Esophagus muscularis mucosa (tissue), 4 donors: Measurements from ENCODE around the gene POLE. TPM values are rescaled to one million over a fixed set of nuclear protein-coding genes. Genes with fewer than 3 reads are reported as not detected.

Experiments
- DNase-seq: peaks from one replicate; pipeline ENCODE4 v3.0.0-alpha.2; 2017; ENCODE audit errors: extremely low spot score
- H3K27ac ChIP-seq, 4 donors: fragments of 200-600 bp; sonication (generic); replicated peaks in 1 of 4; 1 replicate in 3 of 4; 2 replicates in 1 of 4; pipeline ENCODE4 v1.5.1; 2016 to 2019; ENCODE audit warnings: mild to moderate bottlenecking in 1 of 4
- H3K27me3 ChIP-seq, 4 donors: fragments of 200-600 bp; sonication (generic); one replicate each; pipeline versions ENCODE4 v1.5.1 to v1.6.0; 2016 to 2019
- H3K36me3 ChIP-seq, 4 donors: fragments of 200-600 bp; sonication (generic); one replicate each; pipeline ENCODE4 v1.5.1; 2016 to 2019
- H3K4me1 ChIP-seq, 4 donors: fragments of 200-600 bp; sonication (generic); one replicate each; pipeline ENCODE4 v1.5.1; 2016 to 2019
- H3K4me3 ChIP-seq, 4 donors: fragments of 200-600 bp; sonication (generic); 1 replicate in 2 of 4; 2 replicates in 2 of 4; pipeline ENCODE4 v1.5.1; 2016 to 2019; ENCODE audit warnings: mild to moderate bottlenecking in 4 of 4, moderate library complexity in 1 of 4
- H3K9me3 ChIP-seq, 4 donors: fragments of 200-600 bp; sonication (generic); 1 replicate in 3 of 4; 2 replicates in 1 of 4; pipeline ENCODE4 v1.5.1; 2016 to 2019
- EP300 ChIP-seq: sonication (generic); formaldehyde crosslinking; IDR thresholded peaks from one replicate; pipeline ENCODE4 v1.6.1; 2017; ENCODE audit warnings: antibody characterized with exemption
- POLR2A ChIP-seq: fragments of 450-650 bp; IDR thresholded peaks from one replicate; pipeline ENCODE4 v1.6.1; 2017; ENCODE audit warnings: antibody characterized with exemption, moderate library complexity, mild to moderate bottlenecking, low read depth
- POLR2AphosphoS5 ChIP-seq, 2 donors: sonication (generic); formaldehyde crosslinking; IDR thresholded peaks; one replicate each; pipeline ENCODE4 v1.6.1; 2017; ENCODE audit warnings: antibody characterized with exemption in 2 of 2
- WGBS: methylation state at CpG from one replicate; pipeline ENCODE4 v1.1.5; 2018; 5-methylcytosine and 5-hydroxymethylcytosine counted together
- intact Hi-C: fragments of 100-400 bp; cut with DNase I; formaldehyde crosslinking; loops from one replicate; pipeline ENCODE4 v1.15.1; 2023
- total RNA-seq, 4 donors: library from RNA; depleted of rRNA; stranded (reverse); fragments of >200 nt; gene quantifications; one replicate each; pipeline versions ENCODE4 v1.1.0 to v1.2.1, GENCODE V29; 2016
- TF ChIP-seq, protein P1 (sequence below), 3 experiments: fragments of 200-600 bp in 2 of 3; fragments of 450-650 bp in 1 of 3; sonication (generic) in 2 of 3; IDR thresholded peaks; one replicate each; pipeline ENCODE4 v1.5.1; 2017 to 2019; ENCODE audit warnings: antibody characterized with exemption in 3 of 3, mild to moderate bottlenecking in 2 of 3, moderate library complexity in 1 of 3

Gene POLE
- total RNA-seq, 4 donors from 2014 or later, result 17.2 to 32.4 (median 24.8) TPM

DNA sequence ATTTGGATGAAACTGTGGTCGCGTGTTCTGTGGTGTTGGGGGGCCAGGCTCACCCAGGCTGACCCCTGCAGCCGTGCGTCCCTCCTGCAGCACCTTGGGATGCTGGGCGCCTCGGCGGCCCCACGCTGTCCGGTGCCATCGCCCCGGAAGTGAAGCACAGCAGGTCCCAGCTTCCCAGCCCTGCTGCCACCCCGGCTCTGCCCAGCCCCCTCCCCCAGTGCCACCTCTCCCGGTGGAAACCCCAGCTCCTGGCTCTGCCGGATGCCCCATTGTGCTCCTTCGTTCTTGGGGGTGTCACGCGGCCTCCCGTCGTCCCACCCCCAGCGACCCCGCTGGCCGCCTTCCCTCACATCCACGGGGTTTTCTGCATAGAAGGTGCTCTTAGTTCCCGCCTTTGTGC is 102.0 kb downstream of the POLE start:
- Histone ChIP-seq H3K9me3 (no peaks in the 10 kb centered on the region), H3K27ac (no peak overlapping the region), H3K4me1 (peaks cover 0 to 23% (median 7%) of the 10 kb centered on the region in 4 donors), H3K4me3 (no peak overlapping the region), H3K27me3 (no peaks in the 10 kb centered on the region), H3K36me3 (peaks cover 0 to 42% (median 35%) of the 10 kb centered on the region in 4 donors)
- intact Hi-C loops, result no loop called here
- WGBS, result 88% methylated on average over 24 of the region's 24 CpGs
- no peak for DNase-seq
- TF ChIP-seq EP300 (no peak), POLR2A (no peak), POLR2AphosphoS5 (IDR thresholded peaks at IDR 0.05) (no peak)

DNA sequence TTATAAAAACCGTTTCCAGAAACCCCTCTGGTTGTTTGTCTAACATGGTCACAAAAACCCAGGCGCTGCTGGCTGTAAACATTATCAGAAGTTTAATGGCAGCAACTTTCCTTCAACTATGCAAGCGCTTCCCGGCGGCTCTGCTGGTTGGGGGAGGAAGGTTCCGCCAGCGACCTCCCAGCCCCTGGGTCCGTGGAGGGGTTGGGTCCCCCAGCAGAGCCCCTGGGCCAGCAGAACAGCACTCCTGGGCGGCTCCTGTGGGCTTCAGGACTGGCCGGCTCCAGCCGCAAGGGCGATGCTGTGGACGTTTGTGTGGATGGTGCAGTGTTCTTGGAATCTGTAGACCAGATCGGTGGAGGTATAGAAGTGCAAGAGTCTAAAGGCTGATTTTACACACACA is 102.7 kb downstream of the POLE start:
- peaks cover 0 to 24% (median 14%) of the 10 kb centered on the region in 4 donors for H3K4me1 ChIP-seq
- H3K27me3 ChIP-seq, result no peaks in the 10 kb centered on the region
- H3K27ac ChIP-seq, result no peak overlapping the region
- H3K36me3 ChIP-seq, result peaks cover 0 to 50% (median 42%) of the 10 kb centered on the region in 4 donors
- intact Hi-C loops, result no loop called here
- no peak for DNase-seq
- WGBS, result 90% methylated on average over 14 of the region's 14 CpGs
- no peaks in the 10 kb centered on the region for H3K9me3 ChIP-seq
- no peak overlapping the region for H3K4me3 ChIP-seq
- no peak for TF ChIP-seq EP300
- TF ChIP-seq, protein P1, sequence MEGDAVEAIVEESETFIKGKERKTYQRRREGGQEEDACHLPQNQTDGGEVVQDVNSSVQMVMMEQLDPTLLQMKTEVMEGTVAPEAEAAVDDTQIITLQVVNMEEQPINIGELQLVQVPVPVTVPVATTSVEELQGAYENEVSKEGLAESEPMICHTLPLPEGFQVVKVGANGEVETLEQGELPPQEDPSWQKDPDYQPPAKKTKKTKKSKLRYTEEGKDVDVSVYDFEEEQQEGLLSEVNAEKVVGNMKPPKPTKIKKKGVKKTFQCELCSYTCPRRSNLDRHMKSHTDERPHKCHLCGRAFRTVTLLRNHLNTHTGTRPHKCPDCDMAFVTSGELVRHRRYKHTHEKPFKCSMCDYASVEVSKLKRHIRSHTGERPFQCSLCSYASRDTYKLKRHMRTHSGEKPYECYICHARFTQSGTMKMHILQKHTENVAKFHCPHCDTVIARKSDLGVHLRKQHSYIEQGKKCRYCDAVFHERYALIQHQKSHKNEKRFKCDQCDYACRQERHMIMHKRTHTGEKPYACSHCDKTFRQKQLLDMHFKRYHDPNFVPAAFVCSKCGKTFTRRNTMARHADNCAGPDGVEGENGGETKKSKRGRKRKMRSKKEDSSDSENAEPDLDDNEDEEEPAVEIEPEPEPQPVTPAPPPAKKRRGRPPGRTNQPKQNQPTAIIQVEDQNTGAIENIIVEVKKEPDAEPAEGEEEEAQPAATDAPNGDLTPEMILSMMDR (IDR thresholded peaks at IDR 0.05), result no peak
- TF ChIP-seq POLR2AphosphoS5 (IDR thresholded peaks at IDR 0.05), result no peak
- no peak for TF ChIP-seq POLR2A

DNA sequence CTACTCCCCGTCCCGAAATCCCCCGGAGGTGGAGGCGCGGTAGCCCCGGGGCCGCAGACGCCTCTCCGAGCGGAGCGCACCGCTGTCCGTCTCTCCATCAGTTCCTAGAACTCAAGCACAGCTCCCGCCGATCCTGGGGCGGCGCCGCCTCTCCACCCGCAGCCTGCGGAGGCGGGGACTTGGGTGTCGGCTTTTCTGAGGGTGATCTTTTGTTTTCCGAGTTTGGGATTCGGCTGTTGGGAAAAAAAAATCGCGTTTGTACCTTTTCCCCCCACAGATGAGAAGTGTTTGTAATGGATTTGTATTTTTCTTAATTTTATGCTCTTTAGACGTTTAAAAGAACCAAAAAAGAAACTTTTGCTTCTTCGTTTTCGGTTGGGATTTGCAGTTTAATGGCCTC is 103.4 kb downstream of the POLE start:
- no peaks in the 10 kb centered on the region for H3K27me3 ChIP-seq
- H3K4me1 ChIP-seq, result peaks cover 0 to 31% (median 21%) of the 10 kb centered on the region in 4 donors
- peak overlapping the region in 2 of 4 donors; percentile 18 to 70 for H3K27ac ChIP-seq
- H3K4me3 ChIP-seq, result peak overlapping the region; percentile 20 to 54 (median 46)
- H3K36me3 ChIP-seq, result peaks cover 0 to 54% (median 44%) of the 10 kb centered on the region in 4 donors
- H3K9me3 ChIP-seq, result no peaks in the 10 kb centered on the region
- no peak for DNase-seq
- intact Hi-C loops, result no loop called here
- TF ChIP-seq EP300 (no peak), POLR2A (no peak), POLR2AphosphoS5 (IDR thresholded peaks at IDR 0.05) (no peak)
- TF ChIP-seq, protein P1 (IDR thresholded peaks at IDR 0.05), result no peak
- WGBS, result 80% methylated on average over 24 of the region's 29 CpGs

DNA sequence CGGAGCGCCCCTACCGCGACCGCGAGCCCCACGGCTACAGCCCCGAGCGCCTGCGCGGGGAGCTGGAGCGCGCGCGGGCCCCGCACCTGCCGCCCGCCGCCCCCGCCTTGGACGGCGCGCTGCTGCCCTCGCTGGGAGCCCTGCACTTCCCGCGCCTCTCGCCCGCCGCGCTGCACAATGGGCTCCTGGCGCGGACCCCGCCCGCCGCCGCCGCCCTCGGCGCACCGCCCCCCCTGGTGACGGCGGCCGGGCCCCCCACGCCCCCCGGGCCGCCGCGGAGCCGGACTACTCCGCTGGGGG is 103.8 kb downstream of the POLE start:
- Histone ChIP-seq H3K27ac (peak overlapping the region in 3 of 4 donors; percentile 56 to 78 (median 70)), H3K36me3 (peaks cover 0 to 57% (median 46%) of the 10 kb centered on the region in 4 donors), H3K4me3 (peak overlapping the region; percentile 45 to 54 (median 46)), H3K27me3 (no peaks in the 10 kb centered on the region), H3K4me1 (peaks cover 0 to 34% (median 22%) of the 10 kb centered on the region in 4 donors), H3K9me3 (no peaks in the 10 kb centered on the region)
- no CpG with 5 or more reads among the region's 50 CpGs for WGBS
- TF ChIP-seq POLR2A, result no peak
- TF ChIP-seq, protein P1 (IDR thresholded peaks at IDR 0.05), result no peak
- TF ChIP-seq POLR2AphosphoS5 (IDR thresholded peaks at IDR 0.05), result no peak
- DNase-seq, result no peak
- intact Hi-C loops, result no loop called here

DNA sequence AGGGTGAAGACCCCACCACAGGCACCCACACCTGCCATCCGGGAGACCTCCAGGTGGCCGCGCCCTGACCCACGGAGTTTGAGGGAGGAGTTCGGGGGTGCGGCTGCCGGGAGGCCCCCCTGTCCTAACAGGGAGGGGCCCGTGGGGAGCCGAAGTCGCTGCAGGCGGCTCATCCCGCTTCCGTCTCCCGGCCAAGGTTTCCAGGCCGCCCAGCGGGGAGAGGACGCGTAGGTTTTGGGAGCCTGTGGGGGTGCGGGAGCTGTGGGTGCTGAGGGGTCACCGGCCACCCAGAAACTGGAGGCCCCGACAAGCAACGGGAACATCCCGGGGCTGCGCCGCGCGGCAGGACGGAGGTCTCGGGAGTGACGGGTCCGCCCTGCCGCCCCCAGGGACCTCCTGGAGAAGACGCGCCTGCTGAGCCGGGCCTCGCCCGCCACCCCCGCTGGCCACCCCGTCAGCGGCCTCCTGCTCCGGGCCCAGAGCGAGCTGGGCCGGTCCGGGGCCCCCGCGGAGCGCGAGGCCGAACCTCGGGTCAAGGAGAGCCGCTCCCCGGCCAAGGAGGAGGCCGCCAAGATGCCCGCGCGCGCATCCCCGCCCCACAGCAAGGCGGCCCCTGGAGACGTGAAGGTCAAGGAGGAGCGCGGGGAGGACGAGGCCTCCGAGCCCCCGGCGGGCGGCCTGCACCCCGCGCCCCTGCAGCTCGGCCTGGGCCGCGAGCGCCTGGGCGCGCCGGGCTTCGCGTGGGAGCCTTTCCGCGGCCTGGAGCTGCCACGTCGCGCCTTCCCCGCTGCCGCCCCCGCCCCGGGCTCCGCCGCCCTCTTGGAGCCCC is 104.3 kb downstream of the POLE start:
- Histone ChIP-seq H3K27me3 (no peaks in the 10 kb centered on the region), H3K4me1 (peaks cover 0 to 34% (median 22%) of the 10 kb centered on the region in 4 donors), H3K9me3 (no peaks in the 10 kb centered on the region), H3K36me3 (peaks cover 0 to 63% (median 49%) of the 10 kb centered on the region in 4 donors), H3K4me3 (peak overlapping the region; percentile 45 to 54 (median 46)), H3K27ac (peak overlapping the region; percentile 56 to 78 (median 69))
- TF ChIP-seq POLR2A, result no peak
- TF ChIP-seq, protein P1 (IDR thresholded peaks at IDR 0.05), result no peak
- no peak for TF ChIP-seq POLR2AphosphoS5 (IDR thresholded peaks at IDR 0.05)
- TF ChIP-seq EP300, result no peak
- DNase-seq, result no peak
- WGBS, result 58% methylated on average over 34 of the region's 89 CpGs
- intact Hi-C loops, result no loop called here
